ENCODE results near the gene TRDN.

DNA sequence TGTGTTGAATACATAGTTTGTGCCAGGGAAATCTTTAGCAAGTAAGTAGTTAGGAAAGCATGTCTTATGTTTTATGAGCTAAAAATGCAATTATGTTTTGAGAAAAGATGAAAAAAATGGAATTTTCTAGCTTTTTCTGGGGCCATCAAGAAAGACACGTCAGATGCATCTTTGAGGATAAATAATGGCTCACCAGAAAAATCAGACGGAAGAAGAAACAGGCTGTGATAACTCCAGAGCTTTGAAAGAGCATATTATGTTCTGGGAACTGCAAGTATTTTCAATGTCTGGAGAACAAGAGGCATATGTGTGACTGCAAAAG is 467.0 kb downstream of the TRDN start:
- TF ChIP-seq, protein P1, sequence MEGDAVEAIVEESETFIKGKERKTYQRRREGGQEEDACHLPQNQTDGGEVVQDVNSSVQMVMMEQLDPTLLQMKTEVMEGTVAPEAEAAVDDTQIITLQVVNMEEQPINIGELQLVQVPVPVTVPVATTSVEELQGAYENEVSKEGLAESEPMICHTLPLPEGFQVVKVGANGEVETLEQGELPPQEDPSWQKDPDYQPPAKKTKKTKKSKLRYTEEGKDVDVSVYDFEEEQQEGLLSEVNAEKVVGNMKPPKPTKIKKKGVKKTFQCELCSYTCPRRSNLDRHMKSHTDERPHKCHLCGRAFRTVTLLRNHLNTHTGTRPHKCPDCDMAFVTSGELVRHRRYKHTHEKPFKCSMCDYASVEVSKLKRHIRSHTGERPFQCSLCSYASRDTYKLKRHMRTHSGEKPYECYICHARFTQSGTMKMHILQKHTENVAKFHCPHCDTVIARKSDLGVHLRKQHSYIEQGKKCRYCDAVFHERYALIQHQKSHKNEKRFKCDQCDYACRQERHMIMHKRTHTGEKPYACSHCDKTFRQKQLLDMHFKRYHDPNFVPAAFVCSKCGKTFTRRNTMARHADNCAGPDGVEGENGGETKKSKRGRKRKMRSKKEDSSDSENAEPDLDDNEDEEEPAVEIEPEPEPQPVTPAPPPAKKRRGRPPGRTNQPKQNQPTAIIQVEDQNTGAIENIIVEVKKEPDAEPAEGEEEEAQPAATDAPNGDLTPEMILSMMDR (conservative IDR thresholded peaks at IDR 0.05; ENCODE audit: low read length) = no peak
- TF ChIP-seq EZH2phosphoT487 (IDR thresholded peaks at IDR 0.05; ENCODE audit: borderline replicate concordance) = no peak
